Cardiac muscle cell (in vitro differentiated cells and primary cell): Measurements from ENCODE around the gene PPM1A. TPM values are rescaled to one million over a fixed set of nuclear protein-coding genes. Genes with fewer than 3 reads are reported as not detected.

Source experiments
- DNase-seq, 2 donors: peaks; one replicate each; pipeline versions ENCODE4 v3.0.0 to v3.0.0-alpha.2; 2010 to 2017; ENCODE audit warnings: low read depth in 1 of 2, low spot score in 1 of 2
- H3K27ac ChIP-seq: fragments of 200-600 bp; sonication (generic); 2 replicates; pipeline ENCODE4 v1.5.1; 2016
- H3K27me3 ChIP-seq: fragments of 200-600 bp; sonication (generic); 2 replicates; pipeline ENCODE4 v1.6.0; 2016; ENCODE audit warnings: control low read depth
- H3K36me3 ChIP-seq: fragments of 200-600 bp; sonication (generic); 2 replicates; pipeline ENCODE4 v1.5.1; 2016; ENCODE audit warnings: control low read depth
- H3K4me1 ChIP-seq: fragments of 200-600 bp; sonication (generic); 2 replicates; pipeline ENCODE4 v1.8.1; 2017; ENCODE audit warnings: low read depth, mild to moderate bottlenecking, mixed run types
- H3K4me3 ChIP-seq: fragments of 200-600 bp; sonication (generic); 2 replicates; pipeline ENCODE4 v1.5.1; 2016; ENCODE audit warnings: mild to moderate bottlenecking
- H3K9me3 ChIP-seq: fragments of 200-600 bp; sonication (generic); 2 replicates; pipeline ENCODE4 v1.5.1; 2017; ENCODE audit warnings: low read depth, mild to moderate bottlenecking, control low read depth
- polyA plus RNA-seq: library from polyadenylated mRNA; unstranded; fragments of >200 nt; fragmentation: Nextera tagmentation; extraction: Ambion mirVana; gene quantifications from 2 replicates; pipeline ENCODE4 v1.2.1, GENCODE V29; 2016
- total RNA-seq: library from RNA; depleted of rRNA; stranded (reverse); fragments of >200 nt; gene quantifications from 2 replicates; pipeline ENCODE4 v1.2.3, GENCODE V29; 2016
- TF ChIP-seq, protein P1 (sequence below): IDR thresholded peaks from 2 replicates; pipeline ENCODE4 v1.5.1; 2012; ENCODE audit warnings: low read depth, mild to moderate bottlenecking, low read length

Gene PPM1A
- total and polyA plus RNA-seq, 2 experiments from 2014 or later = 19.6 to 24.1 TPM

DNA sequence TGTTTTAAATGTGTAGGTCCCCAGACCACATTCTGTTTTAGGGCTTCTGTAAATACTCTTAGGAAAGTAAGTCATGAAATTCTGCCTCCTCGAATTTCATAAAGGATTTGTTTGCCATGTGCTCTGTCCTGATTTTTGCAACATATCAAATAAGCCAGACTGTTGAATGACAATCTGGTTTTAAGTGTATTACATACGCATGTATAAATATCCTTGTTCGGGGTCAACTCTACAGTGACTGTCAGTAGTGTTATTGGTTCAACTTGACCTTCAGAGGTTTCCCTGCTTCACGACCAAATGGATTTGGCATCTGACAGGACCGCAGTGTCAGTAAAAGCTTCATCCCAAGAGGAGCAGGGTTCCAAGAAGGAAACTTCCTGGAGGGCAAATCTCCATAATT lies 52.7 kb downstream of the PPM1A start:
- Histone ChIP-seq H3K27me3 (no peaks in the 10 kb centered on the region), H3K9me3 (no peaks in the 10 kb centered on the region), H3K36me3 (no peaks in the 10 kb centered on the region), H3K27ac (peak overlapping the region; percentile 62), H3K4me3 (no peak overlapping the region), H3K4me1 (peaks cover 32% of the 10 kb centered on the region)
- TF ChIP-seq, protein P1, sequence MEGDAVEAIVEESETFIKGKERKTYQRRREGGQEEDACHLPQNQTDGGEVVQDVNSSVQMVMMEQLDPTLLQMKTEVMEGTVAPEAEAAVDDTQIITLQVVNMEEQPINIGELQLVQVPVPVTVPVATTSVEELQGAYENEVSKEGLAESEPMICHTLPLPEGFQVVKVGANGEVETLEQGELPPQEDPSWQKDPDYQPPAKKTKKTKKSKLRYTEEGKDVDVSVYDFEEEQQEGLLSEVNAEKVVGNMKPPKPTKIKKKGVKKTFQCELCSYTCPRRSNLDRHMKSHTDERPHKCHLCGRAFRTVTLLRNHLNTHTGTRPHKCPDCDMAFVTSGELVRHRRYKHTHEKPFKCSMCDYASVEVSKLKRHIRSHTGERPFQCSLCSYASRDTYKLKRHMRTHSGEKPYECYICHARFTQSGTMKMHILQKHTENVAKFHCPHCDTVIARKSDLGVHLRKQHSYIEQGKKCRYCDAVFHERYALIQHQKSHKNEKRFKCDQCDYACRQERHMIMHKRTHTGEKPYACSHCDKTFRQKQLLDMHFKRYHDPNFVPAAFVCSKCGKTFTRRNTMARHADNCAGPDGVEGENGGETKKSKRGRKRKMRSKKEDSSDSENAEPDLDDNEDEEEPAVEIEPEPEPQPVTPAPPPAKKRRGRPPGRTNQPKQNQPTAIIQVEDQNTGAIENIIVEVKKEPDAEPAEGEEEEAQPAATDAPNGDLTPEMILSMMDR = no peak
- no peak for DNase-seq

DNA sequence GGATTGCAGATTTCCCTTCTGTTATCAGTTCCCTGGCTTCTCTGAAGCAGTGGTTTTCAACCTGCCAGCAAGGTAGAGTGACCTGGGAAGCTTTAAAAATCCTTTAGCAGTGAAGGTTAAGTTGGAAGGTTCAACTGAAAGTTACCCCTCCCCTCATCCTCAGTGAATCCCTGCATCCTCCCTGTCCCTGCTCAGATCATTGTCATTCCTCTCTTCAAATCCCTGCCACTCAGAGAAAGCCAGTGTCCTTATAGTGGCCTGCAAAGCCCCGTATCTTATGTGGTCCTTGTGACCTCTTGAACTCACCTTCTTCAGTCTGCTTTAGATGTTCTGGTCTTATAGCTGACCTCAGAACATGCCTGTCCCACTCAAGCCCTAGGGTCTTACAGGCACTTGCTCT lies 53.6 kb downstream of the PPM1A start:
- H3K27ac ChIP-seq = peak overlapping the region; percentile 62
- H3K4me1 ChIP-seq = peaks cover 32% of the 10 kb centered on the region
- DNase-seq = no peak
- no peak overlapping the region for H3K4me3 ChIP-seq
- TF ChIP-seq, protein P1 = no peak
- H3K9me3 ChIP-seq = no peaks in the 10 kb centered on the region
- H3K27me3 ChIP-seq = no peaks in the 10 kb centered on the region
- no peaks in the 10 kb centered on the region for H3K36me3 ChIP-seq

DNA sequence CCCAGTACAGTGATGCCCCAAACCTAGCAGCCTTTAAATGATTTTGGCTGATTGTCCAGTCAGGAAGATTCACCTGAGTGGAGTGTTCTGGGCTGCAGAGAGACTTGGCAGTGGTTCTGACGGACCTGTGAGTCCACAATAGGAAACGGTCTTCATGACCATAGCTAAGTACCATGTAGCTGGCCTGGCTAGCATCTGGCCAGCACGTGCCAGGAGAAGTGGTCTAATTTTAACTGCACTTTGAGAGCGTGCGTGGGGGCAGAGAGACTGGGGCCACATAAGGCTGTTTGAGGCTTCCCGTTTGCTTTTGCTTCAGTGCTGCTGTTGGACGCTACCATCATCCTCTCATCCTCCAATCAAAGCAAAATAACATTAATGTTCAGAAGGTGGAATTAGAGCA lies 54.7 kb downstream of the PPM1A start:
- Histone ChIP-seq H3K4me1 (peaks cover 32% of the 10 kb centered on the region), H3K4me3 (no peak overlapping the region), H3K36me3 (no peaks in the 10 kb centered on the region), H3K27ac (peak overlapping the region; percentile 62), H3K27me3 (no peaks in the 10 kb centered on the region), H3K9me3 (no peaks in the 10 kb centered on the region)
- TF ChIP-seq, protein P1 = no peak
- DNase-seq = peak in 1 of 2 donors; percentile 62

DNA sequence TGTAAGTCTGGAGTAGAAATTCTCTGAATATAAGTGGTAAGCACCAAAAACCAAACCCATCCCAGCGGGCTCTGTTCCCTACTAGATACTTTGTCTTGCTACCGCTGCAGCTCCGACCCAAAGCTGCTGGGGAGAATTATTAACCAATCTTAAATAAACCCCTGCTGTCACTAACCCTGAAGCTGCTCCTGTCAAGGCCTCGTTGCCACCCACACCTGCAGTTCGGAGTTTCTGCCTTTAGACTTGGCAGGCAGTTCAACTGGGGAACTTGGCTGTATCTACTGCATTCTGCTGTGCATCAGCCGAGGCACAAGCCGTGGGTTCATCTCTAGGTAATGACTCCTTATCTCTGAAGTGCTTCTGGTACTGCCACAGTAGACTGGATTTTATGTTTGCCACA lies 55.5 kb downstream of the PPM1A start:
- Histone ChIP-seq H3K36me3 (no peaks in the 10 kb centered on the region), H3K4me3 (no peak overlapping the region), H3K27ac (peak overlapping the region; percentile 62), H3K27me3 (no peaks in the 10 kb centered on the region), H3K4me1 (peaks cover 32% of the 10 kb centered on the region), H3K9me3 (no peaks in the 10 kb centered on the region)
- no peak for DNase-seq
- TF ChIP-seq, protein P1 = no peak

DNA sequence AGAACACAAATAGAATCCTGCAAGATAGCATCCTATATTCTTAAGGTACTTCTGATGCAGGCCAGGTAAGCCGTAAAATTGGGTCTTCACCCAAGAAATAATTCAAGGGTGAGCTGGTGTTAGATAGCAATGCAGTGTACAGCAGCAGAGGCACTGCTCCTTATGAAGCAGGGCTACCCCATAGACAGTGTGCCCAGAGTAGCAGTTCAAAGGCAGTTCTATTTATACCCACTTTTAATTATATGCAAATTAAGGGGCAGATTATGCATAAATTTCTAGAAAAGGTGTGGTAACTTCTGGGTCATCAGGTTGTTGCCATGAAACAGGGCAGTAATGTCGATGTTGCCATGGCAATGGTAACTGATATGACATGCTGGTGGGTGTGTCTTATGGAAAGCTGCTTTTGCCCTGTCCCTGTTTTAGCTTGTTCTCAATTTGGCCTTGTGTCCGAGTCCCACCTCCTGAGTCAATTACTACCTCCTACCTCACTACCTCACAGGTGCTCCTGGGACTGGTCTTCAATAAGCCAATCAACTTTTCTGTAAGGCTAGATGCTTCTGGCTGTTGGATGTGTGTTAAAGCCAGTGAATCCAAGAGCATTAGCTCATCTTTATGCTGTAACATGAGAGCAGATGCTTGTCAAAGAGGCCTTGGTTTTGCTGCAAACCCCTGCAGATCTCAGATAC lies 61.0 kb downstream of the PPM1A start:
- no peaks in the 10 kb centered on the region for H3K9me3 ChIP-seq
- H3K4me3 ChIP-seq = no peak overlapping the region
- TF ChIP-seq, protein P1 = no peak
- H3K36me3 ChIP-seq = no peaks in the 10 kb centered on the region
- no peak for DNase-seq
- H3K27ac ChIP-seq = no peak overlapping the region
- H3K4me1 ChIP-seq = no peaks in the 10 kb centered on the region
- H3K27me3 ChIP-seq = no peaks in the 10 kb centered on the region
